Duodenal mucosa (tissue), 2 donors: ENCODE measurements around the gene FGF11.
"Not testable (repeated sequence)": the region's sequence is repeated elsewhere in the genome, so short reads cannot be mapped to it uniquely, and the experiment has no call there.

Source experiments
- H3K27ac ChIP-seq: one replicate; pipeline ENCODE4 v1.7.0; 2013; ENCODE audit warnings: low read depth, low read length
- H3K27me3 ChIP-seq, 2 donors: one replicate each; pipeline ENCODE4 v1.7.0; 2013; ENCODE audit warnings: low read length in 2 of 2, control low read depth in 1 of 2; ENCODE audit not compliant: insufficient read depth in 2 of 2, control insufficient read depth in 1 of 2
- H3K36me3 ChIP-seq, 2 donors: one replicate each; pipeline ENCODE4 v1.7.0; 2013; ENCODE audit warnings: low read length in 2 of 2, control low read depth in 1 of 2; ENCODE audit not compliant: insufficient read depth in 2 of 2, control insufficient read depth in 1 of 2
- H3K4me1 ChIP-seq, 2 donors: one replicate each; pipeline ENCODE4 v1.7.0; 2013; ENCODE audit warnings: low read length in 2 of 2, control low read depth in 1 of 2; ENCODE audit not compliant: insufficient read depth in 2 of 2, control insufficient read depth in 1 of 2
- H3K4me3 ChIP-seq, 2 donors: one replicate each; pipeline ENCODE4 v1.7.0; 2013; ENCODE audit warnings: low read length in 2 of 2, low read depth in 1 of 2
- H3K9ac ChIP-seq, 2 donors: one replicate each; pipeline ENCODE4 v1.7.0; 2013; ENCODE audit warnings: low read length in 2 of 2, low read depth in 1 of 2
- H3K9me3 ChIP-seq, 2 donors: one replicate each; pipeline ENCODE4 v1.7.0; 2013; ENCODE audit warnings: low read length in 2 of 2, control low read depth in 1 of 2; ENCODE audit not compliant: control insufficient read depth in 1 of 2

Gene FGF11

DNA sequence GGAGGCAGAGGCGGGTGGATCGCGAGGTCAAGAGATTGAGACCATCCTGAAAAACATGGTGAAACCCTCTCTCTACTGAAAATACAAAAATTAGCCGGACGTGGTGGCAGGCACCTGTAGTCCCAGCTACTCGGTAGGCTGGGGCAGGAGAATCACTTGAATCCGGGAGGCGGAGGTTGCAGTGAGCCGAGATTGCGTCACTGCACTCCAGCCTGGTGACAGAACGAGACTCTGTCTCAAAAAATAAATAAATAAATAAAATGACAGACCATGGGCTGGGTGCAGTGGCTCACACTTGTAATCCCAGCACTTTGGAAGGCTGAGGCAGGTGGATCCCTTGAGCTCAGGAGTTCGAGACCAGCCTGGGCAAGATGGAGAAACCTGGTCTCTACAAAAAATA, 30.5 kb downstream of the FGF11 start:
- H3K4me1 ChIP-seq, H3K4me3 ChIP-seq, H3K36me3 ChIP-seq, H3K9ac ChIP-seq, H3K27me3 ChIP-seq, H3K9me3 ChIP-seq, H3K27ac ChIP-seq: not testable (repeated sequence)

DNA sequence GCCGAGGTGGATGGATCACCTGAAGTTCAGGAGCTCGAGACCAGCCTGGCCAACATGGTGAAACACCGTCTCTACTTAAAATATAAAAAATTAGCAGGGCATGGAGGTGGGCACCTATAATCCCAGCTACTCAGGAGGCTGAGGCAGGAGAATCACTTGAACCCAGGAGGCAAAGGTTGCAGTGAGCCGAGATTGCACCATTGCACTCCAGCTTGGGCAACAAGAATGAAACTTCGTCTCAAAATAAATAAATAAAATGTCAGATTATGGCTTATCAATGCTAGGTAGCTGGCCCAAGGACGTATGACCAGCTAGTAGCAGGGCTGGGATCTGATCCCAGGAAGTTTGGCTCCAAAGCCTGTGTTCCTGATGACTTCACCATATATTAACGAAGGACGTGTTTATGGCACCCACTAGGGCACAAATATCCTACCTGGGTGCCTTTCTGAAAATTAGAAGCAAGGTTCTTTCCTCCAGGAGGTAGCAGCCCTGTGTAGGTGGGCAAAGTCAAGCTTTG, 31.2 kb downstream of the FGF11 start:
- not testable (repeated sequence) for H3K9me3 ChIP-seq, H3K27me3 ChIP-seq, H3K4me3 ChIP-seq, H3K9ac ChIP-seq, H3K36me3 ChIP-seq, H3K27ac ChIP-seq, H3K4me1 ChIP-seq

DNA sequence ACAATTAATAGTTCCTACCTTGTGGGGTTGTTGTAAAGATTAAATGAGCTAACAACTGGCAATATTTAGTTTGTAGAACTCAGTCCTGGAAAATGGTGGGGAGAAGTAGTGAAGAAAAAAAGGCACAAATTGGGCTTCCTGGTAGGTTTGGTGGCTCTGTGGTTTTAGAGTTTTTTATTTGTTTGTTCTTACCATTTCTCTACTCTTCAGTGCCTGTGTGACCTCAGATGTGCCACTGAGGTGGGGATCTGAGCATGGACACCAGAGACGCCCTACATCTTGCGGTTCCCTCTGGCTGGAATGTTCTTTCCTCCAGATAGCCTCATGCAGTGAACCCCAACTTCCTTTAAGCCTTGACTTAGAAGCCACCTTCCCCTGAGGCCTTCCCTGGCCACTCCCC, 32.4 kb downstream of the FGF11 start:
- Histone ChIP-seq H3K27me3 (no peaks in the 10 kb centered on the region), H3K4me3 (no peak overlapping the region), H3K9ac (no peak overlapping the region), H3K36me3 (peaks cover 0 to 3% of the 10 kb centered on the region in 2 donors), H3K4me1 (peaks cover 2 to 16% of the 10 kb centered on the region in 2 donors), H3K9me3 (no peaks in the 10 kb centered on the region), H3K27ac (no peak overlapping the region)

DNA sequence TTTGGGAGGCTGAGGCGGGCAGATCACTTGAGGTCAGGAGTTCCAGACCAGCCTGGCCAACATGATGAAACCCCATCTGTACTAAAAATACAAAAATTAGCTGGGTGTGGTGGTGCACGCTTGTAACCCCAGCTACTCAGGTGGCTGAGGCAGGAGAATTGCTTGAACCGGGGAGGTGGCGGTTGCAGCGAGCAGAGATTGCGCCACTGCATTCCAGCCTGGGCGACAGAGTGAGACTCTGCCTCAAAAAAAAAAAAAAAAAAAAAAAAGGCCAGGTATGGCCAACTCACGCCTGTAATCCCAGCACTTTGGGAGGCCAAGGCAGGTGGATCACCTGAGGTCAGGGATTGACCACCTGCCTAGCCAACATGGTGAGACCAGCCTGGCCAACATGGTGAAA, 35.5 kb downstream of the FGF11 start:
- H3K27ac ChIP-seq, H3K4me3 ChIP-seq, H3K9ac ChIP-seq, H3K9me3 ChIP-seq, H3K27me3 ChIP-seq, H3K36me3 ChIP-seq: not testable (repeated sequence)
- H3K4me1 ChIP-seq, result peaks cover 25 to 36% of the 10 kb centered on the region in 2 donors

DNA sequence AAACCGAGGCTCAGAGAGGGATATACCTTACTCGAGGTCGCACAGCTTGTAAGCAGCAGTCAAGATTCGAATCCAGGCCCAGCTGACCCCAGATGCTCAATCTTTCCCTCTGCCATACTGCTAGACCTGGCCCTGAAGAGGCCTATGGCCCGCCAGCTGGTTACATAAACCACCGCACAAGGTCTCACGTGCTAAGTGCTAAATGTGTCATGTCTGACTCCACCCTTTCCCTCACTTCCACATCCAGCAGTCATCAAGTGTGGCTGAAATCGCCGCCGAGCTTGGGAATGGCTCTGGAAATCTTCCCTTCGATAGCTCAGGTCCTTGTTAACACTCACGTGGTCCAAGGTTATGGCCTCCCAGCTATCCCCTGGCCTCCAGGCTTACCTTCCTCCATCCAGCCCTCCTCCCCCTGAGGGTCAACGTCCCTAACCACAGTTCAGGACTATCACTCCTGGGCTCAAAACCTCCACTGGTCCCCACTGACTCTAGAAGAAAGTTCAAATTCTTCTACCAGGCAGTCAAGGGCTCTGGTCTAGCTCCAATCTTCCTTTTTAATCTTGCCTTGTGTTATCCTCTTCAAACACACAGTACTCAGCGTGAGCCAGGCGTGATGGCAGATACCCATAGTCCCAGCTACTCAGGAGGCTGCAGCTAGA, 36.6 kb downstream of the FGF11 start:
- Histone ChIP-seq H3K4me3 (no peak overlapping the region), H3K36me3 (no peaks in the 10 kb centered on the region), H3K9me3 (no peaks in the 10 kb centered on the region), H3K27ac (peak overlapping the region; percentile 13), H3K27me3 (no peaks in the 10 kb centered on the region), H3K9ac (no peak overlapping the region), H3K4me1 (peaks cover 31 to 37% of the 10 kb centered on the region in 2 donors)

DNA sequence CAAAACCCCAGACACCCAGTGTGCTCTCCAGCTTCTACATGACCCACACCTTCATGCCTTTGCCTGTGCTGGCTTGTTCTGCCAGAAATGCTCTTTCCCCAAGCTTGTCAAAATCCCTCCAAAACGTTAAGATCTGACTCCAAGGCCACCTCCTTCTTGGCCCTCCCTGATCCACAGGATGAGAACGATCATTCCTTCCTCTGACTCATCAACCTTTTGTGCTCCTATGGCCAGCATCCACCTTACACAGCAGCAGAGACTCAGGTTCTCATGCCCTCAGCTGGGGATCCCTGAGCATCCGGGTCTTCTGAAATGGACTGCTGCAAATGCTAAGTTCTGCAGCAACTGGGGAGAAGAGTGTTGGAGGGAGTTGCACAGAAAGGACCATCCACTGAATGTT, 37.2 kb downstream of the FGF11 start:
- Histone ChIP-seq H3K4me3 (no peak overlapping the region), H3K9me3 (no peaks in the 10 kb centered on the region), H3K36me3 (no peaks in the 10 kb centered on the region), H3K27me3 (no peaks in the 10 kb centered on the region), H3K4me1 (peaks cover 31 to 36% of the 10 kb centered on the region in 2 donors), H3K27ac (no peak overlapping the region), H3K9ac (no peak overlapping the region)

DNA sequence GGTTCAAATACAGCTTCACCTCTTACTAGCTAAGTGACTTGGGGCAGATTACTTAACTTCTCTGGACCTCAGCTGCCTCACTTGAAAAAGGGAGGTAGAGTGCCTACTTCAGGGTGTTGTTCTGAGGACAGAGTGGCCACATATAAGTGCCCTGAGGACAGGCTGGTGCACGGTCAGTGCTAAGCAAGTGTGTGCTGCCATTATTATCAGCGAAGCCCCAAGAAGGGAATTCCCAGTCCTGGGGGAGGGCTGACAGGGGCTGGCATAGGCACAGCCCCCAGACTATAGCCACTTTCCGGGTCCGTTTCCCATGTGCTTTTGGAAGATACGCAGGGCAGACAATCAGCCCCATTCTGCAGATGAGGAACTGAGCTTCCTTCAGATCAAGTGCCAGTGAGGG, 37.6 kb downstream of the FGF11 start:
- Histone ChIP-seq H3K4me1 (peaks cover 31 to 36% of the 10 kb centered on the region in 2 donors), H3K9ac (peak overlapping the region in 1 of 2 donors; percentile 81), H3K36me3 (no peaks in the 10 kb centered on the region), H3K9me3 (no peaks in the 10 kb centered on the region), H3K27ac (peak overlapping the region; percentile 70), H3K27me3 (no peaks in the 10 kb centered on the region), H3K4me3 (peak overlapping the region; percentile 79 to 81)

DNA sequence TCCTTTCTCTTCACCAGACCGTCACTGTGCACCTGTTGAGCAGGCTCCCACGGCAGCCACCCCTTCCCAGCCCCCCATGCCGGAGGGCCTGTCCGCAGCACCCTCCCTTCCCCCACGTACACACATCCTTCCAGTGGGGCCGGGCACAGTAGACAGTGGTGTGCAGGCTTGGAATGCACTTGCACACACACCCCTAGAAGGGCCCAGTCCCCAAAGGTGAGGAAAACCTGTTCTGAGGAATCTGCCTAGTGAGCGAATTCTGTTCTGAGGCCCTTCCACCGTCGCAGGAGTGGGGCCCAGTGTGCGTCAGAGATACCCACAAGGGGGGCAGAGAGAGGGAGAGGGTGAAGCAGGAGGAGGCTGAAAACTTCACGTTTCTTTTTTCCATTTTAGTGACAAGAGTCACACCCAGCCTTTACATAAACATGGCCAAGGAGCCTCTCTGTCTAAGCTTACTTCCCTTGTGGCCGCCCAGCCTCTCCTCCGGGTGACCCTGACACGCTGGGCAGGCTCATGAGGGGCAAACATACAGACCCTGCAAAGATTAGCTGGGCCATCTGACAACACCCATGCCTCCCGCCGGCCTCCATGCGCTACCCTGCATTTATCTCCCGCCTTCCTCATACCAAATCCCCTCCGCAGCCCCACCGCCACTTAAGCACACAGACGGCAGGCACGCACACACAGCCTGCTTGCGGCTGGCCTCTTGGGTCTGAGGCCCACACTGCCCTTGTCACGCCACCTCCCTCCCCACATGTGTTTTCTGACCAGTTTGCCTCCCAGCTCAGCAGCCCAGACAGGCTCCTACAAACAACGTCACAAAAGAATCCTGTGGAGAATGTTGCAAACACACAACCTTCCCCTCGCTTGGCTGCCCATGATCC, 38.3 kb downstream of the FGF11 start:
- peaks cover 33 to 36% of the 10 kb centered on the region in 2 donors for H3K4me1 ChIP-seq
- H3K4me3 ChIP-seq, result peak overlapping the region; percentile 79 to 81
- H3K9me3 ChIP-seq, result no peaks in the 10 kb centered on the region

DNA sequence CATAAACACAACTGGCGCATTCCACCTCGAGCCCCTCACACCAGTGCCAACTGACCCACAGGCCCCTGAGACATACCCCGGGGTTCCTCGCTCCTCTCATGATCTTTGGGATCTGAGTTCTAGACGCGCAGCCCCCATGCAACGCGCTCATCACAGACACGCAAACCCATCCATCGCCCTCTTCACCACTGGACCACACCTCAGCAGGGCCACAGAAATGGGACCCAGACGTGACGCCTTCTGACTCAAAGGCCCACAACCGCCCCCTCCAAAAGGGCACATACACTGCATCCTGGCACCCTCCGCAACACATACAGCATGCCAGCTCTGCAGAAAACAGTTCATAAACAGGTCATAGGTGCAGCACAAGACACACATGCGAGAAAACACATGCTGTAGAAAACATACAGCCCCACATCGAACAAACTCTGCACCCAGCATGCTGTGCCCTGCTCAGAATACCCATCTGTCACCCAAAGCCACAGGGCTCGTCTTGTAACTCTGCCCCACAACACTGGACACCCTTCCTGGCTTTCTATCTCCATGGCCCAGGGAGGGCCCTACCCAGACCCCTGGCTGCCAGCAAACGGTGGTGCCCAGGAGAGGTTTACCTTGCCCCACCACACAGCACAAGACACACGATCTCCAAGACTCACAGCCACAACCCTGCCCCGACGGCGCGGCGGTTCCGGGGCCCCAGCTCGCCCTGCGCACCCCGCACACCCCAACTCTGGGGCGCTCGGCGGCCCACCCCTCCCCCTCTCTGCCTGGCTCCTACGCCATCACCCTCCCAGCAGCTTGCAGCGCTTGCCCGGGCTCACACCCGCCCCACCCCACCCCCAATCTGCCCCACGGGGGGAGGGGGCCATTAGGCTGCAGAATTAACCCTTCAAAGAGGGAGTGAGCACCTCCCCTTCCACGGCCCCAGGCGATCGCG, 39.2 kb downstream of the FGF11 start:
- Histone ChIP-seq H3K9ac (peak overlapping the region; percentile 81), H3K4me1 (peaks cover 36 to 39% of the 10 kb centered on the region in 2 donors), H3K27ac (peak overlapping the region; percentile 94), H3K9me3 (no peaks in the 10 kb centered on the region), H3K36me3 (no peaks in the 10 kb centered on the region), H3K4me3 (peak overlapping the region; percentile 79 to 81), H3K27me3 (no peaks in the 10 kb centered on the region)

More for the DNA sequence above, 38.3 kb downstream of the FGF11 start:
- H3K27ac ChIP-seq, result peak overlapping the region; percentile 70
- H3K9ac ChIP-seq, result peak overlapping the region; percentile 81
- H3K36me3 ChIP-seq, result no peaks in the 10 kb centered on the region
- H3K27me3 ChIP-seq, result no peaks in the 10 kb centered on the region
